GM18502 (cell line): ENCODE measurements around the gene LDLRAD4.

Experiments used
- ATAC-seq: cut with Tn5 transposase; IDR thresholded peaks from one replicate; pipeline ENCODE4 v1.9.1; 2021; ENCODE audit warnings: mild to moderate bottlenecking; ENCODE audit not compliant: unreplicated experiment, poor library complexity

LDLRAD4 gene

DNA sequence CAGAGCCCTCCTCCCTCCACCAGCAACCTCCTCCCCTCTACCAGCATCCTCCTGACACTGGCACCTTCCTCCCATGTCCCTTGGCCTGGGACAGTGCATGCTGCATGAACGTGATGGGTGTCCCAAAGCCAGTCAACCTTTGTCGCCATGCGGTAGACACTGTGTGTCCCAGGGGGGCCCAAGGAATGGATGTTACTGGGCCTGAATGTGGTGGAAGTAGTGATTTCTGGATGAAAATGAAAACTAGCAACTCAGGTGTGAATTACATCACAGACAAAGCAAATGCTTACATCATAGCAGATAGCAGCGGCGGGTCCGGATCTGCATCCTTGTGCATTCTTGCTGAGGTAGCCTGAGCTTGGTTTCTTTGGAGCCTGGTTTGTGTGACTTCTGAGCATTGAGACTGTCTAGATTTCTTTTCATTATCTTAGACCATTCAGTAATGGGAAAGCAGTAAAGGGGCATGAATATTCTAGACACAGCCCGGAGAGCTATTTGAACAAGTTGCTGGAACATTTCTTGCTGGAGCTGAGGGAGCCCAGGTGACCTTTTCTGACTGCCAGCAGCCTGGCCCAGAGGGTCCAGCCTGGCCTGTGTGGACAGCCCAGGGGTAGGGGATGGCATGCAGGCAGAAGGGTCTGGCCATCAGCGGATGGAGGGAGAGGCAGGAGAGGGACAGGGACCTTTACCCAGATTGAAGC is 407.4 kb downstream of the LDLRAD4 start:
- no peak for ATAC-seq

GRCh38 chr18:13626544-13626908 is 408.0 kb downstream of the LDLRAD4 start:
- ATAC-seq: no peak

DNA sequence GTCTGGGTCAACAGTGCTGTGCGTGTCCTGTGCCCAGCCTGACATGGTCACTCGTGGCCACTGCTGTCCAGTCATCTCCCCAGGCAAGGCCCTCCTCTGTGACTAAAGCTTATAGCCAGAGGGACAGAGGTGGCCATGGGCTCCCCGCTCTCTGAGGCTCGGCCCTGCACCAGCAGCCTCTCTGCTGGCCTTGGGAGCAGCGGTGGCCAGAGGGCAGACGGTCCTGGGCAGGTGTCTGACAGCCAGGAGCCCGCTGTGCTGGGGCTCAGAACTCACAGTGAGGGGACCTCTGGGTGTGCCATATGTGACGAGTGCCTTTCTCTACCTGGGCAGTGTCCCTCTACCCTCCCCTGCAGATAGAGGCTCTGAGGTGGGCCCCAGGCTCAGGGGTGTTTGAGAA is 409.1 kb downstream of the LDLRAD4 start:
- no peak for ATAC-seq

DNA sequence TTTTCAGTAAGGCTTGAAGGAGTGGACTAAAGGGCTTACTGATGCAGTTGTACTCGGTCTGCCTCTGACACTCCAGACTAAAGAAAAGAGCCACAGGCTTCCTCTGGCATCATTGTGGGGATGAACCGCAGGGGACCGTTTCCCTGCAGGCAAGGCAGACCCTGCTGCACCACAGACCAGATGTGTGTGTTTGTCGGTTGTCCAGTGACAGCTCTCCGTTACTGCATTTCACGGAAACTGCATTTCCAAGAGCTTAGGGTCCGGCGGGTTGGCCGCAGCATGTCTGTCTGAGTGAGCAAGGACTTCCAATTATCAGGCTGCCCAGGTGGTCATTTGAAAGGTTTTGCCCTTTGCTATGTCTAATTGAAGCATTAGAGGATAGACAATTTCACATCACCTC is 409.7 kb downstream of the LDLRAD4 start:
- ATAC-seq: no peak

DNA sequence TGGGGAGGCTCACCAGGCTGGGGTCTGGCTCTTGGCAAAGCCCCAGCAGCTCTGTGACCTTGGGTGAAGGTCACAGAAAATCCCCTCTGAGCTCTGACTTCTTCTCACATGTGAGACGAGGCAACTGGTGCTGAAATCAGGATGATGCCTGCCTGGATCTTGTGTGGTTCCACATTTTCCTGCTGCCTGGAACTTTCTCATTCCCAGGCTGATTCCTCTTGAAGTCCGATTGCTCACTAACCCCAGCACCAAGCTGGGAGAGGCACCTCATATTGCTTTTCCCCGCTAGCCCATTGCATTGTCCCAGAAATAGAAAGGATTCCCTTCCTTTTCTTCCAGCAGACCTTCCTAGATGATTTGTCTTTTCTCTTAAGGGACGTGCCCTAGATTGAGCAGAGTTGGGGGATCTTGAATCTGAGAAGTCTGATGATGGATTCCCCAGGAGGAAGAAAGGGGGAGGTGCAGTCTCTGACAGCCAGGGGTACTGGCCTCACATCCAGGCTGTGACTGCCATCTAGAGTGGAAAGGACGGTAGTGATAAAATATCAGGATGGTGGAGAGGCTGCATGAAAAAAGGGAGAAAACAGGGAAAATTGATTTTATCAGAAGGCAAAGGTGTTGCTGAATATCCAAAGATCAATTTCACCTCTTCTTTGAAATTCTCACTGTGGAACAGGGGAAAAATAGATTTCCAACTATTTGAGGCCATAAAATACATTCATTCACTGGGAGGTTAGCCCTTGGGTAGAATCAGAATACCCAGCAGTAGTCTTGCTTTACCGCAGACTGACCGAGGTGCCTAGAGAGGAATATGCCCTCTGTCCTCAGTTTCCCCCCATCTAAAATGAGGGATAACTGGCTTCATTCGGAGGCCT is 411.5 kb downstream of the LDLRAD4 start:
- ATAC-seq: peak; percentile 87

- ATAC-seq: no peak
Measured at GRCh38 chr18:13630716-13631268, 412.2 kb downstream of the LDLRAD4 start.

DNA sequence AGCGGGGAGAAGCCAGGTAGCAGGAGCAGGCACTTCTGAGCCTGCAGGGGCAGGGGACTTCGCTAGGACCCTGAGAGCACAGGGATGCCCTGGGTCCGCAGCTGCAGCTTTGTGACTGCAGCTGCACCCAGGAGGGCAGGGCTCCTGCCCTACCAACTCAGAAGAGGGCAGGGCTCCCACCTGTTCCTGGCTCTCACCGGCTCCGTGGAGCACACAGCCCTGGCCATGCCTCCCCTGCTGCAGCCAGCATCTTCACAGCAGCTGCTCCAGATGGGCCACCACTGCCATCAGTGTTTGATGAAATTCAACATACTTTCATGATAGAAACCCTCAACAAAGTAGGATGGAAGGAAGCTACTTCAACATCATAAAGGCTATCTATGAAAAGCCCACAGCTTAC is 415.1 kb downstream of the LDLRAD4 start:
- ATAC-seq: no peak

- no peak for ATAC-seq
Measured at GRCh38 chr18:13635046-13635445, 416.5 kb downstream of the LDLRAD4 start.

DNA sequence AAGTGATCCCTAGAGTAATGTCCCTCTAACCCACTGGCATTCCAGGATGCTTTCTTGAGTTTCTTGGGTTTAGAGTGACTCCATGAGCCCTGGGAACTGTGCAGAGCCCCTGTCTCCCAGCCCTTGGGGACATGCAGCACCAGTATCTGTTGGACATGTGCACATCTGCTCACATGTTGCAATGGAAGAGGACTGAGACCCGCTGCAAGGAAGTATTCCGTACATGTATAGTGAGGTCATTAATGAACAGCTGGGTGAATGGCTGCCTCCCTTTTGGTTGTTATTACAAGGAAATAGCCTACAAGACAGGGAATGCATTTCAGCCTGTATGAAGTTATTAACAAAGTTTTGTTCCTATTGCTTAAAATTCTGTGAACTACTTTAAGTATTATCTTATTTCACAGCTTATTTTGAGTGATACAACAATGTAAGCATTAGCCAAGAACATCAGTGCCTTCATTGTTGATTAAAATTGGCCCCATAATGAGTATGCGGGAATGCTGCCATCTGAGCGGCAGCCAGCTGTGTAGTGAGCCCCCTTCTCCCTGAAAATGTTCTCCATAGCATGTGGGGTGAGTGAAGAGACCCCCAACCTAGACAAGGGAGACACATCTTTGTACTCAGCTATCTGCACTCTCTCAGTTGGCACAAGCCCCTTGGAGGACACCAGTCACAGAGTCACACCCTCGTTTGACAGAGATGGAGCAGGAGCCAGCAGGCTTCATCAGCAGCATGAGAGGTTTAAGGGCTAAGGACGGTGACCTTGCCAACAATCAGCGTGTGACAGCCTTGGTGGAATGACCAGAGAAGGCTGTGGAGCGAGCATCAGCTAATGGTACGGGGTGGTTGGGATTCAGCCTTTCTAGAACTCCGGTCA is 420.4 kb downstream of the LDLRAD4 start:
- ATAC-seq: no peak

- no peak for ATAC-seq
Measured at GRCh38 chr18:13640266-13640860, 421.8 kb downstream of the LDLRAD4 start.

- ATAC-seq: no peak
Measured at GRCh38 chr18:13641551-13642439, 423.2 kb downstream of the LDLRAD4 start.

GRCh38 chr18:13642440-13642827 is 423.9 kb downstream of the LDLRAD4 start:
- no peak for ATAC-seq

GRCh38 chr18:13643261-13643751 is 424.7 kb downstream of the LDLRAD4 start:
- no peak for ATAC-seq

GRCh38 chr18:13645093-13645492 is 426.5 kb downstream of the LDLRAD4 start:
- ATAC-seq: no peak

GRCh38 chr18:13646633-13647032 is 428.1 kb downstream of the LDLRAD4 start:
- ATAC-seq: no peak

GRCh38 chr18:13647761-13648160 is 429.2 kb downstream of the LDLRAD4 start:
- no peak for ATAC-seq

DNA sequence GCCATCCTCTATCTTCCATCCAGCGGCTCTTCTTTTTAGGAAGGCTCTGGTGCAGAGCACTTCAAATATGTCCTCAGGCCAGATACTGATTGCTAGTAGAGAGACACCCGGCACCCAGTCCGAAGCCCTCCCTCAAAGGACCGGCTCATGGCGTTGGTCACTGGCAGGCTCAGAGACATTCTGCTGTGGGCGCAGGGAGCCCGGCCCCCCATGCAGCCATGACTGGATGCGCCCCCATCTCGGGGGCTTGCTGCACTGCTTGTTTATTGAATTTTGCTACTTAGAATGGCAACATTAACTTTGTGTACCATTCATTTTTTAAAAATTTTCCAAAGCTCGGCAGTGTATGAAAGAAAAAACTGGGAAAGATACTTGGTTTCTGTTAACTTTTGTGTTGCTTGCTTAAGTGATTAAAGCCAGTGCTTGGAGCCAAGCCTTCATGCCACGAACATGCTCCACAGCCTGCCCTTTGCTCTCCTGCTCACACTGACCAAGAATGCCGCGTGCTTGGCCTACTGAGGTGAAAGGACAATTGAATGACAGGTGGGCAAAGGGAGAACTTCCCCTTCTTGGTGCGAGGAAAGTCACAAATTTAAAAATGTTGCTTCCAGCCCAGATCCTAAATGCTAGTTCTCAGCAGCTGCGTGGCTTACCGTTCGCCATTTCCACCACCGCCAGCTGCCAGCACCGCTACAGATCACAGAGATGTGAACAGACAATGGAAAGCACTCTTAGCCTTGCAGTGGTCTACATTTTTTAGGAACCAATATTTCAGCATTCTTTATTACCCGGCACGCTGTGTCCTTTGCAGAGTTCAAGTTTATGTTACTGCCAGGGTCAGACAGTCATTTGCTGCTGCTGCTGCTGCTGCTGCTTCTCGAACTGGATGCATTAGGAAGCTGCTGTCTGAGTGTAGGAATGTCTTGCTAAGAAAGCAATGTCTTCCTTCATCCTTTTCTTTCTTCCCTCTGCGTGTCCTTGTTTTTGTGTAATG is 431.1 kb downstream of the LDLRAD4 start:
- no peak for ATAC-seq
